ENCODE data around the gene IKZF1. TPM values are rescaled to one million over a fixed set of nuclear protein-coding genes. Genes with fewer than 3 reads are reported as not detected.
A peak's percentile ranks its signal among the peaks of the same experiment; 100 is the strongest.

The IKZF1 gene
- total RNA-seq, result 10 to 100 TPM; 14.2 to 21.4 (median 21.3) TPM

DNA sequence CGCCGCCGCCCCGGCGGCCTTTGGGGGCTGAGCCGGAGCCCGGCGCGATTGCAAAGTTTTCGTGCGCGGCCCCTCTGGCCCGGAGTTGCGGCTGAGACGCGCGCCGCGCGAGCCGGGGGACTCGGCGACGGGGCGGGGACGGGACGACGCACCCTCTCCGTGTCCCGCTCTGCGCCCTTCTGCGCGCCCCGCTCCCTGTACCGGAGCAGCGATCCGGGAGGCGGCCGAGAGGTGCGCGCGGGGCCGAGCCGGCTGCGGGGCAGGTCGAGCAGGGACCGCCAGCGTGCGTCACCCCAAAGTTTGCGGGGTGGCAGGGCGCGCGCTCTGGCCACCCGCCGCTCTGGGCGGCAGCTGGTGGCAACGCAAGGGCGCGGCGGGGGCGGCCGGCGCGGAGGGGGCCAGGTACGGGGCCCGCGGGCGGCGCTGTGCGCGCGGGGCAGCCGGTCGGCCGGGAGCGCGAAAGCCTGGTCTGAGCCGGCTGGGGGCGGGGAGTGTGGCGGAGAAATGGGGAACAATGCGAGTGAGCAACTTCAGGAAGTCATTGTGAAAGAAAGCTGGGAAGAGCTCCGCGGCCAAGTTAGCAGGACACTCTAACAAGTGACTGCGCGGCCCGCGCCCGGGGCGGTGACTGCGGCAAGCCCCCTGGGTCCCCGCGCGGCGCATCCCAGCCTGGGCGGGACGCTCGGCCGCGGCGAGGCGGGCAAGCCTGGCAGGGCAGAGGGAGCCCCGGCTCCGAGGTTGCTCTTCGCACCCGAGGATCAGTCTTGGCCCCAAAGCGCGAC, at the start of gene IKZF1:
Gene IKZF1 (plus strand): TSS at position 588 of the 782 bp plus-strand sequence. CDS start 14,346 bp downstream, outside the sequence.
- no peaks in the 10 kb centered on the region for H3K4me1 ChIP-seq
- peaks cover 0 to 28% of the 10 kb centered on the region in 2 donors for H3K27me3 ChIP-seq
- peak within 1 kb of the TSS; percentile 47 to 70 (median 54) for H3K4me3 ChIP-seq
- no peaks in the 10 kb centered on the region for H3K36me3 ChIP-seq
- no peak for DNase-seq (ENCODE audit: low spot score in 2 of 2)
- H3K27ac ChIP-seq, result peak within 1 kb of the TSS in 1 of 2 donors; percentile 61
- intact Hi-C loops (cut with DNase I; ENCODE audit: low total_unique reads), result no loop called here
- no peaks in the 10 kb centered on the region for H3K9me3 ChIP-seq
- no peak for TF ChIP-seq POLR2A (IDR thresholded peaks at IDR 0.05)
- TF ChIP-seq CTCF (IDR thresholded peaks at IDR 0.05), result no peak
- no peak for TF ChIP-seq POLR2AphosphoS5 (IDR thresholded peaks at IDR 0.05)

DNA sequence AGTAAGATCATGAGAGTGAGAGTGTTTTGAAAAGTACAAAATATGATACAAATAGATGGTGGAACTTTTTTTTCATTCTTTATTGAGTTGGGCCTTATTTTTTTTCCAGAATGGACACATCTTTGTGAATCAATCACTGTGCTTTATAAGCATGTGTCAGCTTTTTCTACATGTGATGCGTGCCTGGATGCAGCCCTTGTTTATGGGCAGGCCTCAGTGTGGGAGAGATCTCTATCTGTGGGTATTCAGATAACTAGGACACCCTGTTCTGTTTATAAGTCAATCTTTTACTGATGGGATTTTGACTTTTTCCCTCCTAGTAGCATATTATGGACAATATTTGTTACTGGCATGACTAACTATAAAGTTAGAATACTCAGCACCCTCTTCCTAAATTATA, 42.9 kb upstream of the IKZF1 start:
- Histone ChIP-seq H3K9me3 (no peaks in the 10 kb centered on the region), H3K36me3 (no peaks in the 10 kb centered on the region), H3K4me1 (no peaks in the 10 kb centered on the region), H3K27me3 (no peaks in the 10 kb centered on the region), H3K4me3 (no peak overlapping the region), H3K27ac (no peak overlapping the region)
- TF ChIP-seq CTCF (IDR thresholded peaks at IDR 0.05) (no peak), POLR2A (IDR thresholded peaks at IDR 0.05) (no peak), POLR2AphosphoS5 (IDR thresholded peaks at IDR 0.05) (no peak)
- DNase-seq (ENCODE audit: low spot score in 2 of 2), result no peak
- intact Hi-C loops (cut with DNase I; ENCODE audit: low total_unique reads), result no loop called here

- Histone ChIP-seq H3K4me3 (no peak overlapping the region), H3K27me3 (no peaks in the 10 kb centered on the region), H3K9me3 (no peaks in the 10 kb centered on the region), H3K27ac (no peak overlapping the region), H3K4me1 (no peaks in the 10 kb centered on the region), H3K36me3 (no peaks in the 10 kb centered on the region)
- no peak for DNase-seq (ENCODE audit: low spot score in 2 of 2)
- no peak for TF ChIP-seq POLR2AphosphoS5 (IDR thresholded peaks at IDR 0.05)
- TF ChIP-seq POLR2A (IDR thresholded peaks at IDR 0.05), result no peak
- TF ChIP-seq CTCF (IDR thresholded peaks at IDR 0.05), result no peak
- intact Hi-C loops (cut with DNase I; ENCODE audit: low total_unique reads), result no loop called here
These were observed 42.1 kb upstream of the IKZF1 start for GRCh38 chr7:50262446-50262845.

- intact Hi-C loops (cut with DNase I; ENCODE audit: low total_unique reads), result no loop called here
- no peak overlapping the region for H3K4me3 ChIP-seq
- TF ChIP-seq CTCF (IDR thresholded peaks at IDR 0.05) (no peak), POLR2AphosphoS5 (IDR thresholded peaks at IDR 0.05) (no peak), POLR2A (IDR thresholded peaks at IDR 0.05) (no peak)
- no peak for DNase-seq (ENCODE audit: low spot score in 2 of 2)
- no peaks in the 10 kb centered on the region for H3K4me1 ChIP-seq
- no peaks in the 10 kb centered on the region for H3K27me3 ChIP-seq
- H3K36me3 ChIP-seq, result no peaks in the 10 kb centered on the region
- no peaks in the 10 kb centered on the region for H3K9me3 ChIP-seq
- H3K27ac ChIP-seq, result no peak overlapping the region
These were observed 41.4 kb upstream of the IKZF1 start for GRCh38 chr7:50262916-50263690.

GRCh38 chr7:50264908-50265307, 39.6 kb upstream of the IKZF1 start:
- Histone ChIP-seq H3K9me3 (no peaks in the 10 kb centered on the region), H3K4me1 (no peaks in the 10 kb centered on the region), H3K4me3 (no peak overlapping the region), H3K36me3 (no peaks in the 10 kb centered on the region), H3K27ac (no peak overlapping the region), H3K27me3 (no peaks in the 10 kb centered on the region)
- TF ChIP-seq POLR2AphosphoS5 (IDR thresholded peaks at IDR 0.05) (no peak), POLR2A (IDR thresholded peaks at IDR 0.05) (no peak), CTCF (IDR thresholded peaks at IDR 0.05) (no peak)
- no peak for DNase-seq (ENCODE audit: low spot score in 2 of 2)
- intact Hi-C loops (cut with DNase I; ENCODE audit: low total_unique reads), result no loop called here
